Endothelial cell of umbilical vein (primary cell): ENCODE data around the gene PNMA6F.

ENCODE experiments used
- EZH2 ChIP-seq: IDR thresholded peaks from 2 replicates; pipeline ENCODE4 v1.6.1; 2012; ENCODE audit warnings: borderline replicate concordance, low read depth, mild to moderate bottlenecking, moderate library complexity, low read length, inconsistent platforms; ENCODE audit not compliant: severe bottlenecking
- FOS ChIP-seq: IDR thresholded peaks from 2 replicates; pipeline ENCODE4 v1.6.1; 2011; ENCODE audit warnings: mild to moderate bottlenecking, low read length, moderate library complexity, borderline replicate concordance; ENCODE audit not compliant: insufficient read depth
- POLR2A ChIP-seq: IDR thresholded peaks from 2 replicates; pipeline ENCODE4 v1.6.1; 2012; ENCODE audit warnings: low read depth, mild to moderate bottlenecking, control low read depth, low read length
- TF ChIP-seq, protein P1 (sequence below), 2 donors: IDR thresholded peaks; 1 replicate in 1 of 2; 2 replicates in 1 of 2; pipeline ENCODE4 v1.5.1; 2011; ENCODE audit warnings: low read length in 2 of 2, mild to moderate bottlenecking in 2 of 2, moderate library complexity in 2 of 2, control low read depth in 1 of 2, inconsistent platforms in 1 of 2, low read depth in 1 of 2; ENCODE audit not compliant: insufficient read depth in 1 of 2; ENCODE audit errors: extremely low read depth in 1 of 2
- TF ChIP-seq, protein P2 (sequence below): IDR thresholded peaks from 2 replicates; pipeline ENCODE4 v1.6.1; 2011; ENCODE audit not compliant: insufficient read depth, insufficient read length

DNA sequence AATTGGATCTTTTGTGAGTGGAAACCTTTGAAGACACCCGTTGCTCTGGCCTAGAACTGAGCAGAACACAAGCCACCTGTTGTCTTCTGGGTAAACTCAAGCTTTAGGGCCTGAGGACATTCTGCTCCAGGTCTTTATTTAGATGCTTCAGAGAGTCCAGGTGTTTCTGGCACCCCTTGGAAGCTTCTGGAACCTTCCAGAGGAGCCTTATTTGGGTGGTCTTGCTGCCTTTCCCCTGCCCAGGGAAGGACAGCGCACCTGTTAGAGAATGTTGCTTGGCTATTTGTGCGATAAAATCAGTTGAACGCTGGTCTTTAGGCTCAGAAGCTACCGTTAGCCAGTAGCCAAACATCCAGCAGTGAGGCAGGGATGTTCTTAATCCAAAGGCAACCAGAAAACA, 15.4 kb upstream of the PNMA6F start:
- TF ChIP-seq, protein P1, sequence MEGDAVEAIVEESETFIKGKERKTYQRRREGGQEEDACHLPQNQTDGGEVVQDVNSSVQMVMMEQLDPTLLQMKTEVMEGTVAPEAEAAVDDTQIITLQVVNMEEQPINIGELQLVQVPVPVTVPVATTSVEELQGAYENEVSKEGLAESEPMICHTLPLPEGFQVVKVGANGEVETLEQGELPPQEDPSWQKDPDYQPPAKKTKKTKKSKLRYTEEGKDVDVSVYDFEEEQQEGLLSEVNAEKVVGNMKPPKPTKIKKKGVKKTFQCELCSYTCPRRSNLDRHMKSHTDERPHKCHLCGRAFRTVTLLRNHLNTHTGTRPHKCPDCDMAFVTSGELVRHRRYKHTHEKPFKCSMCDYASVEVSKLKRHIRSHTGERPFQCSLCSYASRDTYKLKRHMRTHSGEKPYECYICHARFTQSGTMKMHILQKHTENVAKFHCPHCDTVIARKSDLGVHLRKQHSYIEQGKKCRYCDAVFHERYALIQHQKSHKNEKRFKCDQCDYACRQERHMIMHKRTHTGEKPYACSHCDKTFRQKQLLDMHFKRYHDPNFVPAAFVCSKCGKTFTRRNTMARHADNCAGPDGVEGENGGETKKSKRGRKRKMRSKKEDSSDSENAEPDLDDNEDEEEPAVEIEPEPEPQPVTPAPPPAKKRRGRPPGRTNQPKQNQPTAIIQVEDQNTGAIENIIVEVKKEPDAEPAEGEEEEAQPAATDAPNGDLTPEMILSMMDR (IDR thresholded peaks at IDR 0.05; ENCODE audit: extremely low read depth in 1 of 2, insufficient read depth in 1 of 2, low read depth in 1 of 2, low read length in 2 of 2): no peak
- TF ChIP-seq EZH2 (no peak), POLR2A (no peak), FOS (no peak)
- TF ChIP-seq, protein P2, sequence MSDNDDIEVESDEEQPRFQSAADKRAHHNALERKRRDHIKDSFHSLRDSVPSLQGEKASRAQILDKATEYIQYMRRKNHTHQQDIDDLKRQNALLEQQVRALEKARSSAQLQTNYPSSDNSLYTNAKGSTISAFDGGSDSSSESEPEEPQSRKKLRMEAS: no peak
